Neural crest cell (in vitro differentiated cells): ENCODE data around the gene NPEPPS. TPM values are rescaled to one million over a fixed set of nuclear protein-coding genes. Genes with fewer than 3 reads are reported as not detected.

Experiments used
- DNase-seq: peaks from one replicate; pipeline ENCODE4 v3.0.0; 2021; ENCODE audit warnings: low read depth, mixed read lengths, low spot score
- H3K27ac Mint-ChIP-seq: one replicate; pipeline ENCODE4 v1.8.0; 2021; ENCODE audit warnings: mild to moderate bottlenecking, mixed read lengths; ENCODE audit not compliant: unreplicated experiment
- H3K27me3 Mint-ChIP-seq: 2 replicates; pipeline ENCODE4 v1.8.0; 2021; ENCODE audit warnings: low read depth, mild to moderate bottlenecking, mixed read lengths
- H3K36me3 Mint-ChIP-seq: 2 replicates; pipeline ENCODE4 v1.8.0; 2021; ENCODE audit warnings: low read depth, mild to moderate bottlenecking, mixed read lengths
- H3K4me1 Mint-ChIP-seq: 2 replicates; pipeline ENCODE4 v1.8.0; 2021; ENCODE audit warnings: mixed read lengths
- H3K4me3 Mint-ChIP-seq: one replicate; pipeline ENCODE4 v1.8.0; 2021; ENCODE audit warnings: mild to moderate bottlenecking, mixed read lengths
- H3K9me3 Mint-ChIP-seq: 2 replicates; pipeline ENCODE4 v1.8.0; 2021; ENCODE audit warnings: mixed read lengths
- CTCF ChIP-seq: fragments of 200-600 bp; sonication (generic); conservative IDR thresholded peaks from 2 replicates; pipeline ENCODE4 v1.5.0; 2021; ENCODE audit warnings: antibody characterized with exemption, mild to moderate bottlenecking
- total RNA-seq: library from RNA; stranded (reverse); gene quantifications from 2 replicates; pipeline ENCODE4 v1.2.1, GENCODE V29; 2021

NPEPPS gene
- total RNA-seq, 1 donor from 2014 or later, result 136 TPM

- Mint-ChIP-seq H3K36me3 (peaks cover 7% of the 10 kb centered on the region), H3K9me3 (no peaks in the 10 kb centered on the region), H3K27ac (no peak overlapping the region), H3K27me3 (no peaks in the 10 kb centered on the region), H3K4me1 (no peaks in the 10 kb centered on the region), H3K4me3 (no peak overlapping the region)
- DNase-seq, result no peak
- TF ChIP-seq CTCF, result no peak
Measured at GRCh38 chr17:47611372-47612350, 80.8 kb downstream of the NPEPPS start.

GRCh38 chr17:47615766-47616424 is 85.0 kb downstream of the NPEPPS start:
- peak; percentile 87 for TF ChIP-seq CTCF
- H3K4me1 Mint-ChIP-seq, result no peaks in the 10 kb centered on the region
- no peak for DNase-seq
- peaks cover 8% of the 10 kb centered on the region for H3K36me3 Mint-ChIP-seq
- no peak overlapping the region for H3K27ac Mint-ChIP-seq
- no peaks in the 10 kb centered on the region for H3K9me3 Mint-ChIP-seq
- H3K4me3 Mint-ChIP-seq, result no peak overlapping the region
- H3K27me3 Mint-ChIP-seq, result no peaks in the 10 kb centered on the region

GRCh38 chr17:47618410-47618809 is 87.5 kb downstream of the NPEPPS start:
- no peak overlapping the region for H3K4me3 Mint-ChIP-seq
- TF ChIP-seq CTCF, result peak; percentile 47
- no peak overlapping the region for H3K27ac Mint-ChIP-seq
- H3K9me3 Mint-ChIP-seq, result no peaks in the 10 kb centered on the region
- H3K4me1 Mint-ChIP-seq, result peaks cover 8% of the 10 kb centered on the region
- H3K27me3 Mint-ChIP-seq, result no peaks in the 10 kb centered on the region
- no peak for DNase-seq
- peaks cover 10% of the 10 kb centered on the region for H3K36me3 Mint-ChIP-seq

GRCh38 chr17:47620503-47621245 is 89.8 kb downstream of the NPEPPS start:
- DNase-seq, result no peak
- peaks cover 14% of the 10 kb centered on the region for H3K36me3 Mint-ChIP-seq
- TF ChIP-seq CTCF, result no peak
- no peaks in the 10 kb centered on the region for H3K27me3 Mint-ChIP-seq
- no peak overlapping the region for H3K4me3 Mint-ChIP-seq
- H3K4me1 Mint-ChIP-seq, result peaks cover 8% of the 10 kb centered on the region
- no peak overlapping the region for H3K27ac Mint-ChIP-seq
- H3K9me3 Mint-ChIP-seq, result no peaks in the 10 kb centered on the region

GRCh38 chr17:47621293-47622179 is 90.6 kb downstream of the NPEPPS start:
- no peaks in the 10 kb centered on the region for H3K9me3 Mint-ChIP-seq
- no peaks in the 10 kb centered on the region for H3K27me3 Mint-ChIP-seq
- DNase-seq, result no peak
- peaks cover 12% of the 10 kb centered on the region for H3K36me3 Mint-ChIP-seq
- H3K4me3 Mint-ChIP-seq, result no peak overlapping the region
- TF ChIP-seq CTCF, result no peak
- peaks cover 8% of the 10 kb centered on the region for H3K4me1 Mint-ChIP-seq
- H3K27ac Mint-ChIP-seq, result no peak overlapping the region
